Measurements from ENCODE around the gene PLCB1. TPM values are rescaled to one million over a fixed set of nuclear protein-coding genes. Genes with fewer than 3 reads are reported as not detected.

The PLCB1 gene
- polyA plus RNA-seq, 1 experiment = 16.4 TPM

DNA sequence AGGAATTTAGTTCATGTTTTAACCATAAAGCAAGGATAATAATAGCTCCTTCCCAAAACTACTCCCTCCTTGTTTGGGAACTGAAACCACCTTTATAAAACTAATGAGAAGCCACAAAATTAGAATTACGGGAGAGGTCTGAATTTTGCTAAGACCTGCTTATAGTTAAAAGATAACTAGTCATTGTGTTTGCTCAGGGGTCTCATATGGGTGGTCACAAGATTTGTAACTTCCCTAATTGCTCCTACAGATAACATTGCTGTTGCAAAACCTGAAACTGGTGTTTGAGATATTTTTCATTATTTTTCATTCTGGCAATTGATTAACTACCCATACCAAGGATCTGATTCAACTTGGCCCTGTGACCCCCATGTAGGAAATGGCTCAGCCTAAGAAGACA, 782.4 kb downstream of the PLCB1 start:
- no peaks in the 10 kb centered on the region for H3K27me3 ChIP-seq (ENCODE audit: control insufficient read depth, insufficient read depth, low read length)
- ChIA-PET POLR2A (no interaction called here), CTCF (no interaction called here)
- no peak overlapping the region for H3K4me3 ChIP-seq (ENCODE audit: low read depth, low read length)
- no peak for DNase-seq (ENCODE audit: low read depth, low spot score)
- H3K9me3 ChIP-seq (ENCODE audit: control insufficient read depth, insufficient read depth, low read length) = peaks cover 3% of the 10 kb centered on the region; the same call in 1 of the 2 replicates
- TF ChIP-seq, protein P1, sequence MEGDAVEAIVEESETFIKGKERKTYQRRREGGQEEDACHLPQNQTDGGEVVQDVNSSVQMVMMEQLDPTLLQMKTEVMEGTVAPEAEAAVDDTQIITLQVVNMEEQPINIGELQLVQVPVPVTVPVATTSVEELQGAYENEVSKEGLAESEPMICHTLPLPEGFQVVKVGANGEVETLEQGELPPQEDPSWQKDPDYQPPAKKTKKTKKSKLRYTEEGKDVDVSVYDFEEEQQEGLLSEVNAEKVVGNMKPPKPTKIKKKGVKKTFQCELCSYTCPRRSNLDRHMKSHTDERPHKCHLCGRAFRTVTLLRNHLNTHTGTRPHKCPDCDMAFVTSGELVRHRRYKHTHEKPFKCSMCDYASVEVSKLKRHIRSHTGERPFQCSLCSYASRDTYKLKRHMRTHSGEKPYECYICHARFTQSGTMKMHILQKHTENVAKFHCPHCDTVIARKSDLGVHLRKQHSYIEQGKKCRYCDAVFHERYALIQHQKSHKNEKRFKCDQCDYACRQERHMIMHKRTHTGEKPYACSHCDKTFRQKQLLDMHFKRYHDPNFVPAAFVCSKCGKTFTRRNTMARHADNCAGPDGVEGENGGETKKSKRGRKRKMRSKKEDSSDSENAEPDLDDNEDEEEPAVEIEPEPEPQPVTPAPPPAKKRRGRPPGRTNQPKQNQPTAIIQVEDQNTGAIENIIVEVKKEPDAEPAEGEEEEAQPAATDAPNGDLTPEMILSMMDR (IDR thresholded peaks at IDR 0.05; ENCODE audit: low read depth, low read length) = no peak
- no peak overlapping the region for H3K27ac ChIP-seq (ENCODE audit: low read depth, low read length)

DNA sequence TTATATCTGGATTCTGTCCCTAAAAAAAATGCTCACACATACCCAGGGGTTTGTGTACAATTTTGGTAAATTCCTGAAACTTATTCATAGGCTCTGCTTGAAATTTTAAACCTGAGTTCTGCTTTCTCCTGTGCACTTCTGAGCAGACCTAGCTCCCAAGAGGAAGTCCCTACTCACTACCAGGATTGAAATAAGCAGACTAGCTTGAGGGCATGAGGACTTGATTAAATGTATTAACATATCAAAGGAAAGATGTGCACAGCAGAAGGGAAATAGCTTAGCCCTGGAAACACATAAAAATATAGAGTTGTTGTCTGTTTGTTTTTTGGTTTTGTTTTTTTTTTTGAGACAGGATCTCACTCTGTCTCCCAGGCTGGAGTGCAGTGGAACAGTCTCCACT, 785.0 kb downstream of the PLCB1 start:
- Histone ChIP-seq H3K4me3 (ENCODE audit: low read depth, low read length) (no peak overlapping the region), H3K27me3 (ENCODE audit: control insufficient read depth, insufficient read depth, low read length) (no peaks in the 10 kb centered on the region), H3K27ac (ENCODE audit: low read depth, low read length) (no peak overlapping the region), H3K9me3 (ENCODE audit: control insufficient read depth, insufficient read depth, low read length) (peaks cover 3% of the 10 kb centered on the region; the same call in 1 of the 2 replicates)
- no peak for DNase-seq (ENCODE audit: low read depth, low spot score)
- TF ChIP-seq, protein P1 (IDR thresholded peaks at IDR 0.05; ENCODE audit: low read depth, low read length) = no peak
- CTCF ChIA-PET = no interaction called here
- POLR2A ChIA-PET = no interaction called here

DNA sequence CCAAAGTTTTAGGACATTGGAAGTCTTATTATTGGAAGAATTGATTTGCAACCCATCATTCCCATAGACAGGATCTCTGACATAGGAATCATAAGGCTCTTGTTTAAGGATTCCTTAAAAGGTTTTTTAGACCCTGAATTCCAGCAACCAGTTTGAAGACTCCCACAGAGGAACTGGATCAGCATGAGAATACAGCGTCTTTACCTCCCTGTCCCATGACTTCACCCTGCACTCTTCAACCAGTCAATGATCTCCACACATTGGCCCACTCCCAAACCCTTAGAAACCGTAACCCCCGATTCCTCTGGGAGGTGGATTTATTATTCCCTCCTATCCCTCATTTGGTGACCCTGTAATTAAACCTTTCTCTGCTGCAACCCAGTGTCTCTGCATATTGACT, 786.1 kb downstream of the PLCB1 start:
- ChIA-PET POLR2A (no interaction called here), CTCF (no interaction called here)

DNA sequence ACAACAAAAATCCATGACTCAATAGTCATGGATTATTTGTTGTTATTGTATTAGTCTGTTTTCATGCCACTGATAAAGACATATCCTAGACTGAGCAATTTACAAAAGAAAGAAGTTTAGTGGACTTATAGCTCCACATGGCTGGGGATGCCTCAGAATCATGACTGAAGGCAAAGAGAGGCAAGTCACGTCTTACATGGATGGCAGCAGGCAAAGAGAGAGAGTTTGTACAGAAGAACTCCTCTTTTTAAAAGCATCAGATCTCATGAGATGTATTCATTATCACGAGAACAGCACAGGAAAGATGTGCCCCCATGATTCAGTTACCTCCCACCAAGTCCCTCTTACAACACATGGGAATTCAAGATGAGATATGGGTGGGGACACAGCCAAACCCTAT, 792.5 kb downstream of the PLCB1 start:
- DNase-seq (ENCODE audit: low read depth, low spot score) = no peak
- TF ChIP-seq, protein P1 (IDR thresholded peaks at IDR 0.05; ENCODE audit: low read depth, low read length) = no peak
- Histone ChIP-seq H3K4me3 (ENCODE audit: low read depth, low read length) (no peak overlapping the region), H3K27ac (ENCODE audit: low read depth, low read length) (no peak overlapping the region), H3K27me3 (ENCODE audit: control insufficient read depth, insufficient read depth, low read length) (no peaks in the 10 kb centered on the region), H3K9me3 (ENCODE audit: control insufficient read depth, insufficient read depth, low read length) (no peaks in the 10 kb centered on the region)
- ChIA-PET CTCF (no interaction called here), POLR2A (no interaction called here)

More for the DNA sequence above, 786.1 kb downstream of the PLCB1 start:
- no peak overlapping the region for H3K27ac ChIP-seq (ENCODE audit: low read depth, low read length)
- TF ChIP-seq, protein P1 (IDR thresholded peaks at IDR 0.05; ENCODE audit: low read depth, low read length) = no peak
- H3K4me3 ChIP-seq (ENCODE audit: low read depth, low read length) = no peak overlapping the region
- no peak for DNase-seq (ENCODE audit: low read depth, low spot score)
- no peaks in the 10 kb centered on the region for H3K27me3 ChIP-seq (ENCODE audit: control insufficient read depth, insufficient read depth, low read length)
- H3K9me3 ChIP-seq (ENCODE audit: control insufficient read depth, insufficient read depth, low read length) = peaks cover 3% of the 10 kb centered on the region; the same call in 1 of the 2 replicates

DNA sequence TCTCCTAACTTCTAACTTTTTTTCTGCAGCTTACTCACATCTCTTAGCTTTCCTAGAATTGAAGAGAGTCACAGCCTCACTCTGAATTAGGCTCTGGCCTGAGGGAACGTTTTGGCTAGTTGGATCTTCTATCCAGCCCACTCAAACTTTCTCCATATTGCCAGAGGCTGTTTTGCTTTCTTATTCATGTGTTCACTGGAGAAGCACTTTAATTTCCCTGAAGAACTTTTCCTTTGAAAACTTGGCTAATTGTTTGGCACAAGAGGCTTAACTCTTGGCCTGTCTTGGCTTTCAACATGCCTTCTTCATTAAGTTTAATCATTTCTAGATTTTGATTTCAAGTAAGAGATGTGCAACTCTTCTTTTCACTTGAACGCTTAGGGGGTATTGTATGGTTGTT, 798.7 kb downstream of the PLCB1 start:
- POLR2A ChIA-PET = no interaction called here

More for the DNA sequence above, 798.7 kb downstream of the PLCB1 start:
- Histone ChIP-seq H3K4me3 (ENCODE audit: low read depth, low read length) (no peak overlapping the region), H3K27ac (ENCODE audit: low read depth, low read length) (no peak overlapping the region), H3K9me3 (ENCODE audit: control insufficient read depth, insufficient read depth, low read length) (no peaks in the 10 kb centered on the region), H3K27me3 (ENCODE audit: control insufficient read depth, insufficient read depth, low read length) (no peaks in the 10 kb centered on the region)
- CTCF ChIA-PET = no interaction called here
- TF ChIP-seq, protein P1 (IDR thresholded peaks at IDR 0.05; ENCODE audit: low read depth, low read length) = no peak
- DNase-seq (ENCODE audit: low read depth, low spot score) = no peak

Measured in AG04450 (cell line).